UCSD-AML1 (cell line): ENCODE results near the gene PRSS33.

Experiments used
- DNase-seq: peaks from one replicate; lab custom pipeline; 2025; ENCODE audit not compliant: unreplicated experiment; lab: John Stamatoyannopoulos, UW

The PRSS33 gene

GRCh38 chr16:2803545-2804195, 16.3 kb upstream of the PRSS33 start:
- no peak for DNase-seq

GRCh38 chr16:2799859-2800226, 12.5 kb upstream of the PRSS33 start:
- no peak for DNase-seq

- no peak for DNase-seq
Observed at GRCh38 chr16:2799205-2799858, 12.0 kb upstream of the PRSS33 start.

GRCh38 chr16:2798723-2799204, 11.4 kb upstream of the PRSS33 start:
- no peak for DNase-seq

- DNase-seq: no peak
Observed at GRCh38 chr16:2795395-2796143, 8.2 kb upstream of the PRSS33 start.

GRCh38 chr16:2792940-2793339, 5.6 kb upstream of the PRSS33 start:
- no peak for DNase-seq

- DNase-seq: no peak
Observed at GRCh38 chr16:2791174-2791573, 3.8 kb upstream of the PRSS33 start.

- DNase-seq: no peak
Observed at GRCh38 chr16:2790631-2791030, 3.3 kb upstream of the PRSS33 start.

- no peak for DNase-seq
Observed at GRCh38 chr16:2787961-2788360, 601 bp upstream of the PRSS33 start.

- no peak for DNase-seq
Observed at GRCh38 chr16:2786826-2787151, 571 bp downstream of the PRSS33 start.

GRCh38 chr16:2786061-2786825, 1.1 kb downstream of the PRSS33 start:
- DNase-seq: no peak

GRCh38 chr16:2785101-2785991, 2.0 kb downstream of the PRSS33 start:
- no peak for DNase-seq

GRCh38 chr16:2784358-2785100, 2.8 kb downstream of the PRSS33 start:
- no peak for DNase-seq

GRCh38 chr16:2783581-2784357, 3.6 kb downstream of the PRSS33 start:
- no peak for DNase-seq

- DNase-seq: no peak
Observed at GRCh38 chr16:2782583-2783351, 4.6 kb downstream of the PRSS33 start.

- no peak for DNase-seq
Observed at GRCh38 chr16:2779978-2780898, 7.1 kb downstream of the PRSS33 start.
